DOHH2 (cell line): Measurements from ENCODE around the gene MED4.

ENCODE experiments used
- H3F3A ChIP-seq: fragments of 200-600 bp; sonication (generic), shearing (Covaris generic); 2 replicates; pipeline ENCODE4 v1.6.0; 2016; ENCODE audit warnings: antibody characterized with exemption, mild to moderate bottlenecking; ENCODE audit not compliant: control insufficient read depth, insufficient read depth
- H3K27ac ChIP-seq: fragments of 200-600 bp; sonication (generic); 2 replicates; pipeline ENCODE4 v1.5.1; 2014; ENCODE audit warnings: low read depth, mild to moderate bottlenecking, low read length, moderate library complexity
- H3K27me3 ChIP-seq: fragments of 200-600 bp; sonication (generic); 2 replicates; pipeline ENCODE4 v1.6.1; 2014; ENCODE audit warnings: mild to moderate bottlenecking, low read length, mixed read lengths; ENCODE audit not compliant: control insufficient read depth
- H3K36me3 ChIP-seq: fragments of 200-600 bp; sonication (generic); 2 replicates; pipeline ENCODE4 v1.6.1; 2014; ENCODE audit warnings: mild to moderate bottlenecking, low read length, moderate library complexity, mixed read lengths; ENCODE audit not compliant: control insufficient read depth
- H3K4me1 ChIP-seq: fragments of 200-600 bp; sonication (generic); 2 replicates; pipeline ENCODE4 v1.6.1; 2014; ENCODE audit warnings: mild to moderate bottlenecking, low read length, mixed read lengths; ENCODE audit not compliant: control insufficient read depth
- H3K4me2 ChIP-seq: fragments of 200-600 bp; sonication (generic); 2 replicates; pipeline ENCODE4 v1.6.0; 2014; ENCODE audit warnings: mild to moderate bottlenecking, low read length, moderate library complexity
- H3K4me3 ChIP-seq: fragments of 200-600 bp; sonication (generic); 2 replicates; pipeline ENCODE4 v1.5.1; 2014; ENCODE audit warnings: mild to moderate bottlenecking, low read length, mixed read lengths
- H3K79me2 ChIP-seq: fragments of 200-600 bp; sonication (generic); 2 replicates; pipeline ENCODE4 v1.6.1; 2014; ENCODE audit warnings: mild to moderate bottlenecking, low read length, mixed read lengths; ENCODE audit not compliant: control insufficient read depth
- H3K9me2 ChIP-seq: fragments of 200-600 bp; sonication (generic); replicated peaks from 2 replicates; pipeline ENCODE4 v1.6.1; 2014; ENCODE audit warnings: mild to moderate bottlenecking, low read length, mixed read lengths; ENCODE audit not compliant: control insufficient read depth
- H3K9me3 ChIP-seq: fragments of 200-600 bp; sonication (generic); 2 replicates; pipeline ENCODE4 v1.6.1; 2014; ENCODE audit warnings: antibody characterized with exemption, low read length, mixed read lengths; ENCODE audit not compliant: control insufficient read depth, insufficient read depth
- H4K20me1 ChIP-seq: fragments of 200-600 bp; sonication (generic); 2 replicates; pipeline ENCODE4 v1.6.0; 2014; ENCODE audit warnings: low read depth, mild to moderate bottlenecking, antibody characterized with exemption, low read length, moderate library complexity; ENCODE audit not compliant: control insufficient read depth, insufficient read depth
- EZH2phosphoT487 ChIP-seq: fragments of 200-600 bp; sonication (generic); IDR thresholded peaks from 2 replicates; pipeline ENCODE4 v1.6.1; 2017; ENCODE audit warnings: borderline replicate concordance, mild to moderate bottlenecking, antibody characterized with exemption, low read length, moderate library complexity, mixed read lengths
- TF ChIP-seq, protein P1 (sequence below): fragments of 200-600 bp; sonication (generic); IDR thresholded peaks from one replicate; pipeline ENCODE4 v1.5.1; 2014; ENCODE audit warnings: antibody characterized with exemption, mild to moderate bottlenecking, low read depth, low read length; ENCODE audit not compliant: poor library complexity, severe bottlenecking

MED4 gene

DNA sequence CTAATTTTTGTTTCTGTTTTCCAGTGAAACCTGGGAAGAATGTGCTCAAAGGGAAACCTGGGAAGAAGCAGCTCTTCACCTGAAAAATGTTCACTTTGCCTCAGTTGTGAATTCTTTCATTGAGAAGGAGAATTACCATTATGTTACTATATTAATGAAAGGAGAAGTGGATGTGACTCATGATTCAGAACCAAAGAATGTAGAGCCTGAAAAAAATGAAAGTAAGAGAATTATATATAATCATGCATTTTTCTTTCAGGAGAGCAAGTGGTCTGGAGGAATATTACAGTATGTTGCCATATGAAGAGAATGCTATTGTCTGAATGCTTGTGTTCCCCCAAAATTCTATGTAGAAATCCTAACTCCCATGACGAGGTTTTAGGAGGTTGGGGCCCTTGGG lies 54.0 kb downstream of the MED4 start:
- Histone ChIP-seq H3K9me3 (no peaks in the 10 kb centered on the region), H3K36me3 (peaks cover 56% of the 10 kb centered on the region), H3F3A (peaks cover 23% of the 10 kb centered on the region), H4K20me1 (no peaks in the 10 kb centered on the region), H3K27me3 (no peaks in the 10 kb centered on the region), H3K4me1 (peaks cover 23% of the 10 kb centered on the region), H3K27ac (no peak overlapping the region), H3K4me3 (no peak overlapping the region), H3K4me2 (no peak overlapping the region), H3K79me2 (peaks cover 33% of the 10 kb centered on the region), H3K9me2 (no peaks in the 10 kb centered on the region)
- TF ChIP-seq EZH2phosphoT487 = no peak
- TF ChIP-seq, protein P1, sequence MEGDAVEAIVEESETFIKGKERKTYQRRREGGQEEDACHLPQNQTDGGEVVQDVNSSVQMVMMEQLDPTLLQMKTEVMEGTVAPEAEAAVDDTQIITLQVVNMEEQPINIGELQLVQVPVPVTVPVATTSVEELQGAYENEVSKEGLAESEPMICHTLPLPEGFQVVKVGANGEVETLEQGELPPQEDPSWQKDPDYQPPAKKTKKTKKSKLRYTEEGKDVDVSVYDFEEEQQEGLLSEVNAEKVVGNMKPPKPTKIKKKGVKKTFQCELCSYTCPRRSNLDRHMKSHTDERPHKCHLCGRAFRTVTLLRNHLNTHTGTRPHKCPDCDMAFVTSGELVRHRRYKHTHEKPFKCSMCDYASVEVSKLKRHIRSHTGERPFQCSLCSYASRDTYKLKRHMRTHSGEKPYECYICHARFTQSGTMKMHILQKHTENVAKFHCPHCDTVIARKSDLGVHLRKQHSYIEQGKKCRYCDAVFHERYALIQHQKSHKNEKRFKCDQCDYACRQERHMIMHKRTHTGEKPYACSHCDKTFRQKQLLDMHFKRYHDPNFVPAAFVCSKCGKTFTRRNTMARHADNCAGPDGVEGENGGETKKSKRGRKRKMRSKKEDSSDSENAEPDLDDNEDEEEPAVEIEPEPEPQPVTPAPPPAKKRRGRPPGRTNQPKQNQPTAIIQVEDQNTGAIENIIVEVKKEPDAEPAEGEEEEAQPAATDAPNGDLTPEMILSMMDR = no peak

GRCh38 chr13:48040049-48040448 lies 54.9 kb downstream of the MED4 start:
- H3K9me2 ChIP-seq = no peaks in the 10 kb centered on the region
- H3K4me3 ChIP-seq = no peak overlapping the region
- no peak overlapping the region for H3K4me2 ChIP-seq
- TF ChIP-seq, protein P1 = no peak
- no peak for TF ChIP-seq EZH2phosphoT487
- no peak overlapping the region for H3K27ac ChIP-seq
- no peaks in the 10 kb centered on the region for H3K9me3 ChIP-seq
- H3K79me2 ChIP-seq = peaks cover 39% of the 10 kb centered on the region
- peaks cover 54% of the 10 kb centered on the region for H3K36me3 ChIP-seq
- H3K4me1 ChIP-seq = peaks cover 25% of the 10 kb centered on the region
- no peaks in the 10 kb centered on the region for H4K20me1 ChIP-seq
- peaks cover 23% of the 10 kb centered on the region for H3F3A ChIP-seq
- no peaks in the 10 kb centered on the region for H3K27me3 ChIP-seq

DNA sequence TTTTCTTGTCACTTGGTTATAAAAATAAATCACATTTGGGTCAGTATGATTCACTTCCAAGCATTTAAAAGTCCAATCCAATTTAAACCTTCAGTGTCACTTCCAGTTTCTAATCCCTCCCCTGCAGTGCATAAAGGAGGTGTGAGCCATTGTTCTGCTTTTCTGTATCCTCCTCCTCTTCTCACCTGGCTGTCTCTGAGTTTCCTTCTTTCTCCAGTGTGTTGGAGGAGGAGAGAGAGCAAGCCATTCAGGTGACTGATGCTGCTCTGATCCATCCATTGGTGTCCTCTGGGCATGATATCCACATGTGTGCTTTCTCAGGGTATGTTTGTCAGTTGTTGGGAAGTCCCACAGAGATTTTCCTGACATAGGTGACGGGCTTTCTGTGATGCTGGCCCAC lies 56.1 kb downstream of the MED4 start:
- peak overlapping the region; percentile 79; the same call in 1 of the 2 replicates for H3K27ac ChIP-seq
- peak overlapping the region; percentile 85 for H3K4me3 ChIP-seq
- TF ChIP-seq EZH2phosphoT487 = no peak
- TF ChIP-seq, protein P1 = no peak
- H3K9me2 ChIP-seq = no peaks in the 10 kb centered on the region
- H3K36me3 ChIP-seq = peaks cover 54% of the 10 kb centered on the region
- peak overlapping the region; percentile 79 for H3K4me2 ChIP-seq
- peaks cover 3% of the 10 kb centered on the region for H3K9me3 ChIP-seq
- no peaks in the 10 kb centered on the region for H4K20me1 ChIP-seq
- peaks cover 17% of the 10 kb centered on the region; the same call in 1 of the 2 replicates for H3F3A ChIP-seq
- peaks cover 48% of the 10 kb centered on the region for H3K79me2 ChIP-seq
- H3K27me3 ChIP-seq = no peaks in the 10 kb centered on the region
- peaks cover 25% of the 10 kb centered on the region for H3K4me1 ChIP-seq
